G401 (cell line): ENCODE data around the gene PDGFRA. TPM values are rescaled to one million over a fixed set of nuclear protein-coding genes. Genes with fewer than 3 reads are reported as not detected.
A peak's percentile ranks its signal among the peaks of the same experiment; 100 is the strongest.
"Not testable (repeated sequence)": the region's sequence is repeated elsewhere in the genome, so short reads cannot be mapped to it uniquely, and the experiment has no call there.

Source experiments
- DNase-seq: peaks from one replicate; pipeline ENCODE4 v3.0.0-alpha.2; 2015; ENCODE audit warnings: low spot score
- in situ Hi-C: cut with HindIII; loops from 2 replicates; pipeline ENCODE4 v1.10.0; 2016; ENCODE audit warnings: low sequenced_read_pairs, mixed read lengths
- total RNA-seq: library from RNA; depleted of rRNA; stranded (reverse); fragments of >200 nt; shearing (Covaris generic); gene quantifications from 2 replicates; pipeline ENCODE4 v1.2.3, GENCODE V29; 2014; rRNA removed

Gene PDGFRA
- total RNA-seq, 1 experiment from 2014 or later, result 3.4 TPM

DNA sequence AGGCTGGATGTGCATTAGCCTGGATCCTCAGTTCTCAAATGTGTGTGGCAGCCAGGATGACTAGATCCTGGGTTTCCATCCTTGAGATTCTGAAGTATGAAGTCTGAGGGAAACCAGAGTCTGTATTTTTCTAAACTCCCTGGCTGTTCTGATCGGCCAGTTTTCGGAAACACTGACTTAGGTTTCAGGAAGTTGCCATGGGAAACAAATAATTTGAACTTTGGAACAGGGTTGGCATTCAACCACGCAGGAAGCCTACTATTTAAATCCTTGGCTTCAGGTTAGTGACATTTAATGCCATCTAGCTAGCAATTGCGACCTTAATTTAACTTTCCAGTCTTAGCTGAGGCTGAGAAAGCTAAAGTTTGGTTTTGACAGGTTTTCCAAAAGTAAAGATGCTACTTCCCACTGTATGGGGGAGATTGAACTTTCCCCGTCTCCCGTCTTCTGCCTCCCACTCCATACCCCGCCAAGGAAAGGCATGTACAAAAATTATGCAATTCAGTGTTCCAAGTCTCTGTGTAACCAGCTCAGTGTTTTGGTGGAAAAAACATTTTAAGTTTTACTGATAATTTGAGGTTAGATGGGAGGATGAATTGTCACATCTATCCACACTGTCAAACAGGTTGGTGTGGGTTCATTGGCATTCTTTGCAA, 67.6 kb downstream of the PDGFRA start:
- no peak for DNase-seq
- in situ Hi-C loops, result no loop called here

DNA sequence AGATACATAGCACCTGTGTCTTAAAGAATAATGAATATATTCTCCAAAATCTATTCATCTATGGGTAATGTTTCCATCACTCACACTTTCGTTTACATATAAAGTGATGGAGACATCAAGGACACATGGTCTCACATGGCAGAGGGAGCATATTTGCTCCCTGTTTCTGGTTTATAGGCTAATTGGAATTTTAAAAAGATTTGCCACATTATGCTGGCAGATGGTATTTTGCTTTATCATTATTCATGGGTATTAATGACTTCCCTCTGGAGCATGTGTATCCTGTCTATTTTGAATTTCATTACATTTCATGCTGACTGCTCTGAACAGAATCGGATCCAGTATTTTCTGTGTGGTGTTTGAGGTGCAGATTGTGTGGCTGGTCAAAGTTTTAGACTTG, 79.0 kb downstream of the PDGFRA start:
- in situ Hi-C loops, result no loop called here
- no peak for DNase-seq

DNA sequence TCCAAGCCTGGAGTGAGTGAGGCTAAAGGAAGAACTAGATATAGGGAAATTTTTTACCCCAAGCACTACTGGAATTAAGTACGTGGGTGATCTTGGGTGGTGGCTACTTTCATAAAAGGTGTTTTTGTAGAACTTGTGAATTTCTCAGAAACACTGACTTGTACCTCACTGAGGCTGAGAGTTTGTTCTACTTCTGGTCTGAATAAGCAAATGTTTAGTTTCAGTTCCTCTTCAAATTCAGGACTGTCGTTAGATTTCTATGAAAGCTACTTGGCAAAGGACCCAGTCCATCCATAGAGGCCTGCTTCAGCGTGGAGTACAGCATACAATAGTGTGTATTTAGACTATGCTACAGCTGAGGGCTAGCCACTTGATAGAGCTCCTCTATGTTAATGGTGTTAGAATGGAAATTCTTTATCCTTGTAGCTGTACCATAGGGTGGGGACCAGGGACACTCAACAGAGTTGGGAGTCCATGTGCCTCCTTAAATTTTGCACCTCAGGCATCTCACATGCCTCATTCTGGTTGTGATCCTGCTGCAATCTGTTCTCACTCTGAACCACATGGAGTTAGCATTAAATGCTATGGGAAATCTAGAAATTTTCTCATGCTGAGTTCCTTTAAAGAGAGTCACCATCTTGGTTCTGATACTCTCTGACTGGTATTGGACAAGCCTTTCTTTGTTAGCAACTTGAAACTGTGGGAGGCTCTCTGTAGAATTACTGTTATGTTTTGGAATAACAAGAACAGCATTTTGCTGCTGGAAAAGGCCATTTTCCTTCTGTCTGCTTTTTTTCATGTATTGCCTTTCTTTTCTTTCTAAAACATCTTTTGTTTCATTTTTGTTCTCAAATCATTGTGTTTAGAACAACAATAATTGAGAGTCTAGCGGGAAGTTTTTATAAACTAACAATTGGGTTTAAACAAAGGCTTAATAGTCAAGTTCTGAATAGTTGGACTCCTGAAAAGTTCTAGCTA, 86.8 kb downstream of the PDGFRA start:
- in situ Hi-C loops, result no loop called here
- no peak for DNase-seq

DNA sequence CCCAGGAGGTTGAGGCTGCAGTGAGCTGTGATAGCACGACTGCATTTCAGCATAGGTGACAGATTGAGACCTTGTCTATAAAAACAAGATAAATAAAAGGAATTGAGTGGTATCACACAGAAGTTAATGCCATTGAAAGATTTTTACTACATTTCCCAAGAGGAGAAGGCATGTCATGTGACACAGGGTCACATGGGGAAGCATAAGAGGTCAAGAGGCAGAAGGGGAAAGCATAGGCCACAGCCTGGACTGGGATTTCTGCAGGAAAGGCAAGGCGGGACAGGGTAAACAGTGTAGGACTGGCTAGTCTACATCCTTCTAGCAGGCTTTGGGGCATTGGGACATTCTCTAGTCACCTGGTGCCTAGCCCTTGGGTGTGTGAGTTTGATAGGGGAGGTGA, 88.6 kb downstream of the PDGFRA start:
- in situ Hi-C loops, result no loop called here
- DNase-seq, result no peak

DNA sequence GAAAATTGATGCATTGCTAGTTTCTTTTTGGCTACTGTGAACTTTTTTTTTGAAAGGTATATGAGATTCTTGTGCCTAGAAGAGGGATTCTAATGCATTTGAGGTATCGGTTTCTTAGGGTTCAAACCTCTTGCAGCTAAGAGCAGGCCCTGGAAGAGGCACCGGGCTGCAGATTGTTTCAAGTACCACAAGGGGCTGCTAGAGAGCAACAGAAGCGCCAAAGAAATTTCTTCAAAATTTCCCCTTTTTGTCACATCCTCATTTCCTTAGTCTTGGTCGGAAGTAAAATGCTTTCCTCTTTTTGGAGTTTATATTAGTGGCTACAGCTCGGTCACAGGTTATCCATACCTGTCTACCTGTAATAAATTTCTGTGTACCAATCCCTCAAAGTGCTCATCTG, 89.8 kb downstream of the PDGFRA start:
- in situ Hi-C loops, result no loop called here
- peak; percentile 10 for DNase-seq

DNA sequence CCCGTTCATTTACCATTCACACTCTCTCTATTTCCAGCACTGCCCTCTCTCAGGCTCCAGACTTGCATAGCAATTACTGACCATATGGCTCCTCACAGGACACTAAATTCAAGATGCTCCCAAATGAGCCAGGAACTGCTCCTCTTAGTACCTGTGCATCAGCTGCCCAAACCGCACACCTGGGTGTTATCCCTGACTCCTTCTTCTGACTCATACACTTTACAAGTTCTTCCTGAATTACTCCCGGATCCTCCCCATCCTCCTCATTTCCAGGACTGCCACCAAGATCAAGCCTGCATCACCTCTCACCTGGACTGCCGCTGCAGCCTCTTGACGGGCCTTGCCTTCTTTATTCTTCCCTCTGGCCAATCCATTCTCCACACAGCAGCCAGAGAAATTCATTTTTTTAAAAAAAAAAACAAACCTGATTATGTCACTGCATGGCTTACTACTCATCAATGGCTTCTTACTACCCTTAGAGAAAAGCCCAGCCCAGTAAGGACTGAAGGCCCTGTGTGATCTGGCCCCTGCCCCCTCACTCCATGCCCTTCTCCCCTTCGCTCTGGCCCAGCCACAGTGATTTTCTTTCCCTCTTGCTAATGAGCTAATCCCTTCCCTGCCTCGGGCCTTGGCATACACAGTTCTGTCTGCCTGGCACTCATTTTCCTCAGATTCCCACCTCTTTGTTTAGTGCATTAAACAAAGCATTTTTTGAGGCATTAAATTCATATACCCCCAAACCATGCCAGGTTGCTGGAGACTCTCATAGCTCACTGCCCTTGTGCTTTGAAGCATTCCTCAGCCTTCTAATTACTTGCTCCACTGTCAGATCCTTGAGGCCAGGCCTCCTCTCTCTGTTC, 92.0 kb downstream of the PDGFRA start:
- DNase-seq, result no peak
- in situ Hi-C loops, result no loop called here

DNA sequence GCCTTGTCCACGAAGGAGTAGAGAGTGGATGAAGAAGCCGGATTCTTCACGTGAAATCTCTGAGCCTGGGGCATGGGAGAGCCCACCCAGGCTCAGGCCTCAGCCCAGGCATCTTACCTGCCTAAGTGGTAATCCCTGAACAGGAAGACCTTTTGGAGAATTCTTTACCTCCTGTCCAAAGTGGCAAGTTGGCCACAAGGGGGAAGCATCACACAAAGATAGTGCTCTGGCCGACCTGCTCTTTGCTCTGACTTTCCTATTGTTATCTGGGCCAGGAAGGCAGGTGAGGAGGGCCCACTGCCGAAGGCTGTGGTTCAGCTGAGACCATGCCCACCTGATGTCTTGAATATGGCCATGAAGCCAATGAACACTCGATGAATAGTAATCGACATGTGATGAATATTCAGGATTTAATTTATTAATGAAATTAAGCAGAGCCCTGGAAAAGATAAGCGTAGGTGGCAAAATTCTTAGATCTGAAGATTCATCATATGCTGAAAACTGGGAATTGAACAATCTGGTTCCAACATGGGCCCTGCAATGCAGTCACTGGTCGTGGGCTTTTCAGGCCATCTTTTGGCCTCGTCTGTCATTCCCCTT, 93.8 kb downstream of the PDGFRA start:
- in situ Hi-C loops, result no loop called here
- DNase-seq, result peak; percentile 45

DNA sequence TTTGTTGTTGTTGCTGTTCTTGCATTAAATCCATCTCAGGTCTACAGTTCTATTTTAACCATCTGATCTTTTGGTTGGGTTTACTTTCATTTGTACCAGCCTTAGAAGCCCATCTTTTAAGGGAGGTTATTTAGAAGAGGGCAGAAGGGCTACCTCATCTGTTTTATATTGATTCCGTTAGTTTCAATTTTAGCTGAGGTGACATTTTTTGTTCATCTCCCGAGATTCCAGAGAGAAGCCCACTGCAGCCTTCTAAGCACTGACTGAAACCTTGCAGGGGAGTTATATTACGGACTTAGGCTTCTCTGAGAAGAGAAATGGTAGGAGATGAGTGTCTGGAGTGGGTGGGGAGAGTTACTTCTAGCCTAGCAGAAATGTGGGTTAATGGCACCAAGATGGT, 101.8 kb downstream of the PDGFRA start:
- DNase-seq, result no peak
- in situ Hi-C loops, result no loop called here

DNA sequence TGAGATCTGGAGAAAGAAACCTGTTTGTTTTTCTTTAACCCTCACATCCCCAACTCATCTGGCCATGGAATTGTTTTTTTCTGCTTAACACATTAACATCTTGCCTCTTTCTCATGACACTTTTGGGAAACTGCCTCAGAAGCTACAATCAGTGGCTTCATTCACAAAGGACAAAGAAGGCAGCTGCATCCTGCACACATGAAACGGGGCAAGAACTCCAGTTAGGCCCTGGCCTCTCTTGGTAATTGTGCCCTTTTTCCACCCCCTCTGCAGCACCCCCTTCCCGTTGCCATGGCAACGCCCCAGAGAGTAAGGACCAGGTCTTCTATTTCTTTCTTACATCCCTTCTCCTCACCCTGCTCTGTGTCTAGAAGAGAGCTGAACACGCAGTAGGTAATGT, 103.4 kb downstream of the PDGFRA start:
- in situ Hi-C loops, result no loop called here
- DNase-seq, result no peak

DNA sequence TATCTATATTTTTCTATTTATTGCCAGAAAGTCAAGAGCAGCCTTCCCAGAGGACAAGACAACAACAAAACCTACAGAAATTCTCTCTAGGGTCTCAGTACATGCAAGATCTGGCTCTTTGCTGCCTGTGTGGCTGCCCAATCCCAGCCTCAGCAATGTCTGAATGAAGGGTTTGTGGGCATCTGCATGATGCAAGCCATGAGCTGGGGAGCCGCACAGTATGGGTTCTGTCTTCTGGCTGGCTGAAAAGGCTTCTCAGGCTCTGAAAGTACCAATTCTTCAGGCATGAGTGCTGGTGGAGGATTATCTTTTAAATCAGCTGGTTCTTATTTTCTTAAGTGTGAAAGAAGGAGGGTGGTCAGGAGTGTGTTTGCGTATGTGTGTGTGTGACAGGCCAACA, 104.6 kb downstream of the PDGFRA start:
- in situ Hi-C loops, result no loop called here
- no peak for DNase-seq

DNA sequence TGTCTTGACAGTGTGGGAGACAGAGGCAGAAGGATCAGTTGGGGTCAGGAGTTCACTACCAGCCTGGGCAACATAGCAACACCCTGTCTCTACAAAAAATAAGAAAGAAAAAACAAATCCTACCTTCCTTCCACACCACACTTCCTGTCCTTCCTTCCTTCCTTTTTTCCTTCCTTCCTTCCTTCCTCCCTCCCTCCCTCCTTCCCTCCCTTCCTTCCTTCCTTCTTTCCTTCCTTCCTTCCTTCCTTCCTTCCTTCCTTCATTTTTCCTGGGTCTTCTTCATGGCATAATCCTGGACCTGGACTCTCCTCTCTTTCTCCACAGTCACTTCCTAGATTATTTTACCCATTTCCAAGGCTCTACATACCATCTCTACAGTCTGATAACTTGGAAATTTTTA, 105.7 kb downstream of the PDGFRA start:
- in situ Hi-C loops, DNase-seq: not testable (repeated sequence)

DNA sequence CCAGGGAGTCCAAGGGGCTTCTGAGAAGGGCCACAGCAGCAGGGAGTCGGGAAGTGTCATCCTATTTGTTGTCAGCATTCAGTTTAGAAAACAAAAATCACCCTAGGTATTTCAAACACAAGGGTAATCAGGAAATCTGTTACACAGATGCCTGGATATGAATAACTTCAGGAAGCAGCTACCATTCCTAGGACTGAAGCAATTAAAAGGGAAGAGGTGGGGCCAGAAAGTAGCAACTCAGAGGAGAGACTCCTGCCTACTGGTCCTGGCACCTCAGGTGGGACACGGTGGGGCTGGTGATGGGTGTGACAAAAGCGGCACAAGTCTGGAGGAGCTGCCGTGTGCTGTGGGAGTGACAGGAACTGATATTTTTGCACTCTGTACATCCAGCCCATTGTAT, 107.9 kb downstream of the PDGFRA start:
- in situ Hi-C loops, result no loop called here
- no peak for DNase-seq

DNA sequence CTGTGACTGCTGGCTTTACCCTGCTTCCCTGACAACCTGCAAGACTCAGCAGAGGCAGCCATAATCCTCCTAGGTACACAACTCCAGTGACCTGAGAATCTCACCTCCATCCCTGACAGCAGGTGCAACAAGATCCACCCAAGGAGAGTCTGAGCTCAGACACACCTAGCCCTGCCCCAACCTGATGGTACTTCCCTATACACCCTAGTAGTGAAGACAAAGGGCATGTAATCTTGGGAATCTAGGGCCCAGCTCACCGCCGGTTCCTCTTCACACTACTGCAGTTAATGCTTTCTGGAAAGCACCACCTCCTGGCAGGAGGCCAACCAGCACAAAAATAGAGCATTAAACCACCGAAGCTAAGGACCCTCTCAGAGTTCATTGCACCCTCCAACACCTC, 113.0 kb downstream of the PDGFRA start:
- in situ Hi-C loops, DNase-seq: not testable (repeated sequence)

Other genes with a start within 250 kb of the PDGFRA start
- gene CHIC2, start 164.7 kb upstream of the PDGFRA start, total RNA-seq, result 22.5 and 27.4 TPM in 2 replicates
- 6.8 and 12.8 TPM in 2 replicates for gene GSX2, start 129.1 kb upstream of the PDGFRA start, total RNA-seq